ENCODE measurements around the gene TRAK2.

- no peak for TF ChIP-seq MXI1 (IDR thresholded peaks at IDR 0.05; ENCODE audit: low read depth, low read length)
- no peak for TF ChIP-seq CHD2 (IDR thresholded peaks at IDR 0.05; ENCODE audit: low read length, partially characterized antibody)
- no peak for TF ChIP-seq CTCF (IDR thresholded peaks at IDR 0.05)
- TF ChIP-seq TAF1 (IDR thresholded peaks at IDR 0.05; ENCODE audit: borderline replicate concordance, low read depth, low read length): no peak
- no peak for TF ChIP-seq POLR2AphosphoS5 (IDR thresholded peaks at IDR 0.05; ENCODE audit: low read depth, low read length)
- TF ChIP-seq RAD21 (IDR thresholded peaks at IDR 0.05; ENCODE audit: low read length): no peak
- TF ChIP-seq REST (IDR thresholded peaks at IDR 0.05; ENCODE audit: low read depth, low read length): no peak
- TF ChIP-seq EZH2phosphoT487 (IDR thresholded peaks at IDR 0.05; ENCODE audit: borderline replicate concordance, low read depth): no peak
Observed at GRCh38 chr2:201350879-201351278, 100.4 kb downstream of the TRAK2 start.
